HG03097 (cell line): Measurements from ENCODE around the gene APLP2.
"Not testable (repeated sequence)": the region's sequence is repeated elsewhere in the genome, so short reads cannot be mapped to it uniquely, and the experiment has no call there.

Experiments
- ATAC-seq: cut with Tn5 transposase; IDR thresholded peaks from one replicate; pipeline ENCODE4 v1.9.1; 2021; ENCODE audit not compliant: unreplicated experiment, low FRiP score

The APLP2 gene

GRCh38 chr11:130163346-130164220 is 93.9 kb downstream of the APLP2 start:
- no peak for ATAC-seq

GRCh38 chr11:130164221-130164570 is 94.5 kb downstream of the APLP2 start:
- no peak for ATAC-seq

- ATAC-seq: no peak
Measured at GRCh38 chr11:130165601-130166456, 96.1 kb downstream of the APLP2 start.

- no peak for ATAC-seq
Measured at GRCh38 chr11:130166457-130166784, 96.7 kb downstream of the APLP2 start.

GRCh38 chr11:130167146-130167545 is 97.5 kb downstream of the APLP2 start:
- no peak for ATAC-seq

GRCh38 chr11:130168105-130168504 is 98.4 kb downstream of the APLP2 start:
- no peak for ATAC-seq

GRCh38 chr11:130170345-130170744 is 100.7 kb downstream of the APLP2 start:
- ATAC-seq: no peak

GRCh38 chr11:130171534-130171933 is 101.8 kb downstream of the APLP2 start:
- no peak for ATAC-seq

- ATAC-seq: not testable (repeated sequence)
Measured at GRCh38 chr11:130172001-130172400, 102.3 kb downstream of the APLP2 start.

GRCh38 chr11:130174642-130175041 is 104.9 kb downstream of the APLP2 start:
- ATAC-seq: no peak

GRCh38 chr11:130175898-130176297 is 106.2 kb downstream of the APLP2 start:
- ATAC-seq: no peak

GRCh38 chr11:130177782-130178181 is 108.1 kb downstream of the APLP2 start:
- no peak for ATAC-seq

GRCh38 chr11:130178441-130179339 is 109.0 kb downstream of the APLP2 start:
- ATAC-seq: no peak

GRCh38 chr11:130179396-130180306 is 110.0 kb downstream of the APLP2 start:
- ATAC-seq: no peak

- ATAC-seq: no peak
Measured at GRCh38 chr11:130180491-130180890, 110.8 kb downstream of the APLP2 start.

- no peak for ATAC-seq
Measured at GRCh38 chr11:130180896-130181294, 111.2 kb downstream of the APLP2 start.

GRCh38 chr11:130181295-130182272 is 111.9 kb downstream of the APLP2 start:
- ATAC-seq: no peak

- ATAC-seq: no peak
Measured at GRCh38 chr11:130183878-130184610, 114.3 kb downstream of the APLP2 start.
